ENCODE data around the gene PRR13. TPM values are rescaled to one million over a fixed set of nuclear protein-coding genes. Genes with fewer than 3 reads are reported as not detected.
"Not testable (repeated sequence)": the region's sequence is repeated elsewhere in the genome, so short reads cannot be mapped to it uniquely, and the experiment has no call there.

Gene PRR13
- total RNA-seq, 1 donor from 2014 or later = 4.9 TPM

GRCh38 chr12:53431187-53431586, 10.3 kb upstream of the PRR13 start:
- DNase-seq (ENCODE audit: low spot score in 2 of 2) = no peak
- no peak for FAIRE-seq

- DNase-seq (ENCODE audit: low spot score in 2 of 2); FAIRE-seq: not testable (repeated sequence)
Observed at GRCh38 chr12:53435326-53435725, 6.2 kb upstream of the PRR13 start.

- DNase-seq (ENCODE audit: low spot score in 2 of 2); FAIRE-seq: not testable (repeated sequence)
Observed at GRCh38 chr12:53439582-53439981, 2.0 kb upstream of the PRR13 start.

GRCh38 chr12:53443955-53444354, 2.4 kb downstream of the PRR13 start:
- DNase-seq (ENCODE audit: low spot score in 2 of 2) (no peak), FAIRE-seq (no peak)

GRCh38 chr12:53444593-53445325, 3.2 kb downstream of the PRR13 start:
- DNase-seq (ENCODE audit: low spot score in 2 of 2); FAIRE-seq: not testable (repeated sequence)

- DNase-seq (ENCODE audit: low spot score in 2 of 2) = no peak
- FAIRE-seq = no peak
Observed at GRCh38 chr12:53450936-53451335, 9.4 kb downstream of the PRR13 start.

GRCh38 chr12:53451661-53452158, 10.2 kb downstream of the PRR13 start, which contains the start of gene PCBP2:
PCBP2 (plus strand) TSS chr12:53452102; CDS start chr12:53454801, 2,699 bp downstream.
- FAIRE-seq (peak; percentile 83), DNase-seq (ENCODE audit: low spot score in 2 of 2) (peak; percentile 93 to 94)

GRCh38 chr12:53452159-53453077, 10.9 kb downstream of the PRR13 start:
- FAIRE-seq = no peak
- peak; percentile 83 to 88 for DNase-seq (ENCODE audit: low spot score in 2 of 2)

GRCh38 chr12:53453953-53454640, 12.6 kb downstream of the PRR13 start:
- DNase-seq (ENCODE audit: low spot score in 2 of 2) (no peak), FAIRE-seq (no peak)

GRCh38 chr12:53454707-53455106, 13.2 kb downstream of the PRR13 start:
- FAIRE-seq (no peak), DNase-seq (ENCODE audit: low spot score in 2 of 2) (no peak)

GRCh38 chr12:53456654-53457366, 15.3 kb downstream of the PRR13 start:
- FAIRE-seq = no peak
- DNase-seq (ENCODE audit: low spot score in 2 of 2) = no peak

GRCh38 chr12:53459097-53459496, 17.6 kb downstream of the PRR13 start:
- no peak for DNase-seq (ENCODE audit: low spot score in 2 of 2)
- no peak for FAIRE-seq

GRCh38 chr12:53461059-53461458, 19.5 kb downstream of the PRR13 start:
- no peak for DNase-seq (ENCODE audit: low spot score in 2 of 2)
- no peak for FAIRE-seq

- DNase-seq (ENCODE audit: low spot score in 2 of 2) (no peak), FAIRE-seq (no peak)
Observed at GRCh38 chr12:53461591-53461990, 20.1 kb downstream of the PRR13 start.

- FAIRE-seq (no peak), DNase-seq (ENCODE audit: low spot score in 2 of 2) (no peak)
Observed at GRCh38 chr12:53462935-53463334, 21.4 kb downstream of the PRR13 start.

GRCh38 chr12:53463802-53464560, 22.4 kb downstream of the PRR13 start:
- DNase-seq (ENCODE audit: low spot score in 2 of 2) (no peak), FAIRE-seq (no peak)

GRCh38 chr12:53464685-53465418, 23.3 kb downstream of the PRR13 start:
- no peak for FAIRE-seq
- no peak for DNase-seq (ENCODE audit: low spot score in 2 of 2)

- DNase-seq (ENCODE audit: low spot score in 2 of 2) (no peak), FAIRE-seq (no peak)
Observed at GRCh38 chr12:53465679-53466078, 24.1 kb downstream of the PRR13 start.
